Bronchus fibroblast of lung (primary cell): ENCODE measurements around the gene FNIP2. TPM values are rescaled to one million over a fixed set of nuclear protein-coding genes. Genes with fewer than 3 reads are reported as not detected.

ENCODE experiments used
- total RNA-seq: library from RNA; depleted of rRNA; stranded (reverse); fragments of >200 nt; gene quantifications from 2 replicates; pipeline ENCODE4 v1.2.3, GENCODE V29; 2015

FNIP2 gene
- 7.1 and 7.4 TPM in 2 replicates for total RNA-seq

GRCh38 chr4:158768555-158769174 is at the start of gene FNIP2:
TSS of gene FNIP2 (plus strand) at chr4:158769026. CDS start at chr4:158769213, 187 bp downstream.

GRCh38 chr4:158722917-158723793 is 45.7 kb upstream of the FNIP2 start, which contains the start of gene PPID:
TSS of gene PPID (minus strand) at chr4:158723396. CDS start at chr4:158723288, 108 bp downstream.

Other genes starting within 250 kb of the FNIP2 start
- 0.15 TPM in 1 of 2 replicates, not detected in the other for gene RXFP1, start 247.1 kb upstream of the FNIP2 start, total RNA-seq
- 16.0 and 17.8 TPM in 2 replicates for gene C4orf46, start 97.1 kb upstream of the FNIP2 start, total RNA-seq
- 14.7 and 16.0 TPM in 2 replicates for gene ETFDH, start 96.7 kb upstream of the FNIP2 start, total RNA-seq
- 26.3 and 41.5 TPM in 2 replicates for gene PPID, start 45.6 kb upstream of the FNIP2 start, total RNA-seq